Epithelial cell of proximal tubule (primary cell): ENCODE results near the gene ARL5C. TPM values are rescaled to one million over a fixed set of nuclear protein-coding genes. Genes with fewer than 3 reads are reported as not detected.

Source experiments
- DNase-seq: peaks from one replicate; pipeline ENCODE4 v3.0.0-alpha.2; 2011; ENCODE audit warnings: low read depth
- H3K4me3 ChIP-seq: 2 replicates; pipeline ENCODE4 v1.5.1; 2011; ENCODE audit warnings: low read depth, mild to moderate bottlenecking, low read length
- total RNA-seq: library from RNA; depleted of rRNA; stranded (reverse); fragments of >200 nt; gene quantifications from 2 replicates; pipeline ENCODE4 v1.2.3, GENCODE V29; 2015
- TF ChIP-seq, protein P1 (sequence below): conservative IDR thresholded peaks from 2 replicates; pipeline ENCODE4 v1.5.1; 2012; ENCODE audit warnings: low read depth, mild to moderate bottlenecking, low read length

ARL5C gene
- total RNA-seq, 1 donor from 2014 or later: not detected

GRCh38 chr17:39208893-39209292 lies 42.9 kb upstream of the ARL5C start:
- TF ChIP-seq, protein P1, sequence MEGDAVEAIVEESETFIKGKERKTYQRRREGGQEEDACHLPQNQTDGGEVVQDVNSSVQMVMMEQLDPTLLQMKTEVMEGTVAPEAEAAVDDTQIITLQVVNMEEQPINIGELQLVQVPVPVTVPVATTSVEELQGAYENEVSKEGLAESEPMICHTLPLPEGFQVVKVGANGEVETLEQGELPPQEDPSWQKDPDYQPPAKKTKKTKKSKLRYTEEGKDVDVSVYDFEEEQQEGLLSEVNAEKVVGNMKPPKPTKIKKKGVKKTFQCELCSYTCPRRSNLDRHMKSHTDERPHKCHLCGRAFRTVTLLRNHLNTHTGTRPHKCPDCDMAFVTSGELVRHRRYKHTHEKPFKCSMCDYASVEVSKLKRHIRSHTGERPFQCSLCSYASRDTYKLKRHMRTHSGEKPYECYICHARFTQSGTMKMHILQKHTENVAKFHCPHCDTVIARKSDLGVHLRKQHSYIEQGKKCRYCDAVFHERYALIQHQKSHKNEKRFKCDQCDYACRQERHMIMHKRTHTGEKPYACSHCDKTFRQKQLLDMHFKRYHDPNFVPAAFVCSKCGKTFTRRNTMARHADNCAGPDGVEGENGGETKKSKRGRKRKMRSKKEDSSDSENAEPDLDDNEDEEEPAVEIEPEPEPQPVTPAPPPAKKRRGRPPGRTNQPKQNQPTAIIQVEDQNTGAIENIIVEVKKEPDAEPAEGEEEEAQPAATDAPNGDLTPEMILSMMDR: no peak
- no peak overlapping the region for H3K4me3 ChIP-seq
- DNase-seq: no peak

- no peak for DNase-seq
- TF ChIP-seq, protein P1: no peak
- H3K4me3 ChIP-seq: no peak overlapping the region
Observed at GRCh38 chr17:39208136-39208535, 42.2 kb upstream of the ARL5C start.

- no peak overlapping the region for H3K4me3 ChIP-seq
- TF ChIP-seq, protein P1: no peak
- DNase-seq: no peak
Observed at GRCh38 chr17:39205112-39205526, 39.2 kb upstream of the ARL5C start.

- TF ChIP-seq, protein P1: no peak
- H3K4me3 ChIP-seq: no peak overlapping the region
- no peak for DNase-seq
Observed at GRCh38 chr17:39204245-39204644, 38.3 kb upstream of the ARL5C start.

DNA sequence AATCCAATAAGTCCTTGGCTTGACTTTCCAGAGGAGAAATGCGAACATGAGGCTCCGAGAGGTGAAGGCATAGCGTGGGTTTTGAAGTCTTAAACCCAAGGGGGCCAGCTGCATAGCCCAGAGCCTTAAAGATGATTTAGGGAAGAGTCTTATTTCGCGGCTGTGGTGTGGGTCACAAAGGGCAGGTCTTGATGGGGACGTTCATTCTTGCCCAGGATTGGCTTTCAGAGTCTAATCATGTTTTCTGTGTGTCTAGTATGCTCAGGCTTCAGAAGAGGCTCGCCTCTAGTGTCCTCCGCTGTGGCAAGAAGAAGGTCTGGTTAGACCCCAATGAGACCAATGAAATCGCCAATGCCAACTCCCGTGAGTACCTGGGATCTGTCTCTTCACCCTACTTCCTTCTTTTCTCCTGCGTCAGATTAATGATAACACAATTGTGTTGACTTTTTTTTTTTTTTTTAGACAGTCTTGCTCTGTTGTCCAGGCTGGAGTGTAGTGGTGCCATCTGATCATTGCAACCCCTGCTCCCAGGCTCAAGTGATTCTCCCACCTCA lies 35.1 kb upstream of the ARL5C start:
- no peak for DNase-seq
- TF ChIP-seq, protein P1: no peak
- H3K4me3 ChIP-seq: peak overlapping the region; percentile 92

DNA sequence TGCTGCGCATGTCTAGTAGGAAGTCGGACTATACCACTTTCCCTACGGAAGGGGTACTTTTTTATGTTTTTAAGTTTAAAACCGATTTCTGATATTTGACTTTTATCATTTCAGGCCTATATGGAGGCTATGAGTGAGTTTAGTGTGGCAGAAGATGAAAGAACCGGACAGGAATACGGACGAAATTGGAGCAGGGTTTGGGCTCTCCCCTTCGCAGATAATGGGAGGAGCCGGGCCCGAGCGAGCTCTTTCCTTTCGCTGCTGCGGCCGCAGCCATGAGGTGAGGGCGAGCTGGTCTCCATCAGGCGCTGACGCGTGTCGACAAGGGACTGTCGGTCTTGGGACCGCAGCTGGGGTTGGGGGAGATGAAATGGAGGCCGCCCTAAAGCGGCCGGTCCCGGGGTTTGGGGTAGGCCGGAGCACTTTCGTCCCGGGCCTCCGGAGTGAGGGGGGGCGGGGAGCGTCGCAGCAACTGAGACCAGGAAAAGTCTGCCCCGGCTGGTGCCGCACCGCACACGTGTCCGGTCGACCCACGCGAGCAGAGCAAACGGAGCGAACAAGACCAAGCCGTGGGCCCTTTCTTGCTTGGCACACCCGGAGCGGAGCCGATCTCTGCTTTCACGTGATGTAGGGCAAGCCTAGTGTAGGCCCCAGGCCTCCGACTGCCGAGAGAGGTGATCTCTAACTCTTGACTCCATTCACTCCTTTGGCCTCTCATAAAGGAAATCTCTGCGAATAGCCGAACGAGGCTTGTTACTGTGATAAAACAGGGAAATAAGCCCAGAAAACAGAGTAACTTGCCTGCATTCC lies 34.3 kb upstream of the ARL5C start, which contains the start of gene RPL19:
TSS of gene RPL19 (plus strand) at position 214 of the 810 bp plus-strand sequence. CDS start at position 276, 62 bp downstream.
- DNase-seq: no peak
- H3K4me3 ChIP-seq: peak within 1 kb of the TSS; percentile 92
- TF ChIP-seq, protein P1: no peak

- DNase-seq: peak; percentile 83
- TF ChIP-seq, protein P1: no peak
- H3K4me3 ChIP-seq: peak overlapping the region; percentile 92
Observed at GRCh38 chr17:39199820-39200069, 33.8 kb upstream of the ARL5C start.
